ENCODE data around the gene RPS19BP1.

The RPS19BP1 gene

GRCh38 chr22:39532215-39533073, at the start of gene RPS19BP1:
RPS19BP1 (minus strand) TSS chr22:39532748; CDS start chr22:39532738, 10 bp downstream.
- peak; percentile 100 for DNase-seq

- no peak for DNase-seq
Measured at GRCh38 chr22:39581303-39581702, 48.8 kb upstream of the RPS19BP1 start.

GRCh38 chr22:39580795-39581194, 48.2 kb upstream of the RPS19BP1 start:
- no peak for DNase-seq

GRCh38 chr22:39580006-39580441, 47.5 kb upstream of the RPS19BP1 start:
- no peak for DNase-seq

- DNase-seq: no peak
Measured at GRCh38 chr22:39577900-39578299, 45.4 kb upstream of the RPS19BP1 start.

GRCh38 chr22:39577366-39577765, 44.8 kb upstream of the RPS19BP1 start:
- DNase-seq: no peak

- no peak for DNase-seq
Measured at GRCh38 chr22:39576027-39576426, 43.5 kb upstream of the RPS19BP1 start.

- DNase-seq: no peak
Measured at GRCh38 chr22:39575552-39575825, 42.9 kb upstream of the RPS19BP1 start.

- peak; percentile 96 for DNase-seq
Measured at GRCh38 chr22:39574779-39575551, 42.4 kb upstream of the RPS19BP1 start.

GRCh38 chr22:39571538-39571937, 39.0 kb upstream of the RPS19BP1 start:
- no peak for DNase-seq

GRCh38 chr22:39570665-39571064, 38.1 kb upstream of the RPS19BP1 start, which contains the start of gene CACNA1I:
CACNA1I (plus strand) TSS chr22:39570753; CDS start chr22:39570753, 0 bp downstream.
- no peak for DNase-seq

- DNase-seq: no peak
Measured at GRCh38 chr22:39570226-39570625, 37.7 kb upstream of the RPS19BP1 start.

GRCh38 chr22:39569066-39569465, 36.5 kb upstream of the RPS19BP1 start:
- DNase-seq: no peak

GRCh38 chr22:39568278-39568981, 35.9 kb upstream of the RPS19BP1 start:
- DNase-seq: no peak

GRCh38 chr22:39567135-39567946, 34.8 kb upstream of the RPS19BP1 start:
- DNase-seq: no peak

GRCh38 chr22:39565414-39565944, 32.9 kb upstream of the RPS19BP1 start:
- DNase-seq: no peak

GRCh38 chr22:39563571-39564428, 31.3 kb upstream of the RPS19BP1 start:
- no peak for DNase-seq

- no peak for DNase-seq
Measured at GRCh38 chr22:39562839-39563489, 30.4 kb upstream of the RPS19BP1 start.

GRCh38 chr22:39560127-39560526, 27.6 kb upstream of the RPS19BP1 start:
- DNase-seq: no peak

- DNase-seq: peak; percentile 52
Measured at GRCh38 chr22:39559456-39560105, 27.0 kb upstream of the RPS19BP1 start.

All from EL (cell line).